Keratinocyte (primary cell): ENCODE results near the gene BLTP2. TPM values are rescaled to one million over a fixed set of nuclear protein-coding genes. Genes with fewer than 3 reads are reported as not detected.

ENCODE experiments used
- DNase-seq: peaks from one replicate; pipeline ENCODE4 v3.0.0-alpha.2; 2011; ENCODE audit warnings: low read depth, missing footprints, low spot score
- FAIRE-seq: peaks from 2 replicates; lab custom pipeline; 2011; peaks lifted over from hg19 to GRCh38; lab: Jason Lieb, UNC
- H2AFZ ChIP-seq: 2 replicates; pipeline ENCODE4 v1.6.0; 2012; ENCODE audit warnings: low read length, control low read depth, inconsistent platforms; ENCODE audit not compliant: control insufficient read depth
- H3K27ac ChIP-seq: 2 replicates; pipeline ENCODE4 v1.5.1; 2011; ENCODE audit warnings: low read length; ENCODE audit not compliant: control insufficient read depth, insufficient read depth
- H3K27me3 ChIP-seq: 3 replicates; pipeline ENCODE4 v1.6.0; 2011; ENCODE audit warnings: low read length; ENCODE audit not compliant: control insufficient read depth, insufficient read depth; ENCODE audit errors: extremely low read depth
- H3K36me3 ChIP-seq, 2 experiments: 2 replicates in 1 of 2; 3 replicates in 1 of 2; pipeline ENCODE4 v1.5.1; 2011; ENCODE audit warnings: low read length in 2 of 2, mild to moderate bottlenecking in 1 of 2; ENCODE audit not compliant: control insufficient read depth in 2 of 2, insufficient read depth in 2 of 2; ENCODE audit errors: extremely low read depth in 1 of 2
- H3K4me1 ChIP-seq: 3 replicates; pipeline ENCODE4 v1.5.1; 2011; ENCODE audit warnings: low read length; ENCODE audit not compliant: control insufficient read depth, insufficient read depth; ENCODE audit errors: extremely low read depth
- H3K4me2 ChIP-seq: 3 replicates; pipeline ENCODE4 v1.6.0; 2011; ENCODE audit warnings: low read depth, low read length; ENCODE audit not compliant: control insufficient read depth, insufficient read depth; ENCODE audit errors: extremely low read depth
- H3K4me3 ChIP-seq, 3 experiments: fragments of 200-600 bp in 1 of 3; sonication (generic) in 1 of 3; 2 replicates in 2 of 3; 3 replicates in 1 of 3; pipeline ENCODE4 v1.5.1; 2011 to 2016; ENCODE audit warnings: low read length in 3 of 3, mild to moderate bottlenecking in 3 of 3, control low read depth in 2 of 3, inconsistent platforms in 1 of 3, low read depth in 1 of 3, mixed read lengths in 1 of 3, mixed run types in 1 of 3, moderate library complexity in 1 of 3; ENCODE audit not compliant: control insufficient read depth in 2 of 3, insufficient read depth in 2 of 3; ENCODE audit errors: extremely low read depth in 1 of 3
- H3K79me2 ChIP-seq: 2 replicates; pipeline ENCODE4 v1.6.0; 2012; ENCODE audit warnings: low read length; ENCODE audit not compliant: control insufficient read depth, insufficient read depth
- H3K9ac ChIP-seq: 3 replicates; pipeline ENCODE4 v1.6.0; 2011; ENCODE audit warnings: low read length; ENCODE audit not compliant: control insufficient read depth, insufficient read depth; ENCODE audit errors: extremely low read depth
- H3K9me1 ChIP-seq: 3 replicates; pipeline ENCODE4 v1.6.0; 2011; ENCODE audit warnings: low read length; ENCODE audit not compliant: control insufficient read depth, insufficient read depth; ENCODE audit errors: extremely low read depth
- H3K9me3 ChIP-seq: 2 replicates; pipeline ENCODE4 v1.5.1; 2012; ENCODE audit warnings: low read depth, low read length; ENCODE audit not compliant: control insufficient read depth
- H4K20me1 ChIP-seq: 3 replicates; pipeline ENCODE4 v1.6.0; 2011; ENCODE audit warnings: low read length; ENCODE audit not compliant: control insufficient read depth, insufficient read depth; ENCODE audit errors: extremely low read depth
- CTCF ChIP-seq, 3 experiments: IDR thresholded peaks in 1 of 3; conservative IDR thresholded peaks in 1 of 3; optimal IDR thresholded peaks in 1 of 3; 2 replicates in 2 of 3; 3 replicates in 1 of 3; pipeline versions ENCODE3 to v1.5.1; 2011; ENCODE audit warnings: low read length in 3 of 3, mild to moderate bottlenecking in 3 of 3, moderate library complexity in 2 of 3, control low read depth in 1 of 3, inconsistent platforms in 1 of 3; ENCODE audit not compliant: insufficient read depth in 2 of 3; ENCODE audit errors: extremely low read depth in 1 of 3
- EZH2 ChIP-seq: IDR thresholded peaks from one replicate; pipeline ENCODE4 v1.6.1; 2012; ENCODE audit warnings: inconsistent platforms, mild to moderate bottlenecking, low read length, moderate library complexity
- dilution Hi-C: fragments of 300-500 bp; cut with MboI; formaldehyde crosslinking; loops from one replicate; pipeline ENCODE4 v1.7.0; 2020; ENCODE audit warnings: low sequenced_read_pairs; ENCODE audit not compliant: extremely low pct_ligation_motif_present
- polyA plus RNA-seq, 5 experiments: library from polyadenylated mRNA; depleted of rRNA in 3 of 5; stranded (reverse) in 3 of 5; stranded (forward) in 1 of 5; unstranded in 1 of 5; fragments of >200 nt; gene quantifications; 1 replicate in 1 of 5; 2 replicates in 3 of 5; 3 replicates in 1 of 5; pipeline versions ENCODE4 v1.2.1 to v1.2.3, GENCODE V29; 2011 to 2012; ENCODE audit warnings: missing spikeins in 2 of 5, low read depth in 1 of 5, low replicate concordance in 1 of 5

Gene BLTP2
- polyA plus RNA-seq, 1 donor (not counting 4 experiments of a cell fraction or from before 2014, with no cell fraction given): 98.2 TPM

GRCh38 chr17:28598389-28598788 lies 46.6 kb downstream of the BLTP2 start:
- Histone ChIP-seq H3K4me3 (peak overlapping the region; percentile 64 to 89 (median 89)), H3K9me1 (no peaks in the 10 kb centered on the region), H3K79me2 (peaks cover 6% of the 10 kb centered on the region), H3K27me3 (no peaks in the 10 kb centered on the region), H3K9ac (peak overlapping the region; percentile 93), H3K4me1 (peaks cover 18% of the 10 kb centered on the region), H4K20me1 (no peaks in the 10 kb centered on the region), H2AFZ (peak overlapping the region; percentile 86), H3K4me2 (peak overlapping the region; percentile 74), H3K9me3 (no peaks in the 10 kb centered on the region), H3K27ac (peak overlapping the region; percentile 95), H3K36me3 (peaks cover 0 to under 1% of the 10 kb centered on the region in 2 experiments)
- TF ChIP-seq CTCF (optimal IDR thresholded peaks at IDR 0.05 in 1 of 3, IDR thresholded peaks at IDR 0.05 in 1 of 3, conservative IDR thresholded peaks at IDR 0.05 in 1 of 3; ENCODE audit: extremely low read depth in 1 of 3, insufficient read depth in 2 of 3, low read length in 3 of 3) (no peak), EZH2 (no peak)
- DNase-seq (no peak), FAIRE-seq (no peak)
- dilution Hi-C loops: no loop called here

GRCh38 chr17:28597606-28598383 lies 47.2 kb downstream of the BLTP2 start:
- Histone ChIP-seq H3K9me1 (no peaks in the 10 kb centered on the region), H3K9ac (peak overlapping the region; percentile 93), H3K4me2 (peak overlapping the region; percentile 74), H3K27ac (peak overlapping the region; percentile 95), H4K20me1 (no peaks in the 10 kb centered on the region), H2AFZ (no peak overlapping the region), H3K4me1 (peaks cover 18% of the 10 kb centered on the region), H3K79me2 (peaks cover 6% of the 10 kb centered on the region), H3K4me3 (peak overlapping the region; percentile 64 to 89 (median 89)), H3K9me3 (no peaks in the 10 kb centered on the region), H3K36me3 (peaks cover 0 to 6% of the 10 kb centered on the region in 2 experiments), H3K27me3 (no peaks in the 10 kb centered on the region)
- TF ChIP-seq EZH2 (no peak), CTCF (optimal IDR thresholded peaks at IDR 0.05 in 1 of 3, IDR thresholded peaks at IDR 0.05 in 1 of 3, conservative IDR thresholded peaks at IDR 0.05 in 1 of 3; ENCODE audit: extremely low read depth in 1 of 3, insufficient read depth in 2 of 3, low read length in 3 of 3) (no peak)
- DNase-seq: no peak
- dilution Hi-C loops: no loop called here
- FAIRE-seq: no peak

Other genes starting within 250 kb of the BLTP2 start
- 1.7 to 1.9 TPM (median 1.9 TPM) in 3 replicates for gene SLC46A1, start 238.9 kb downstream of the BLTP2 start, polyA plus RNA-seq
- not detected in 3 replicates for gene SLC13A2, start 171.5 kb downstream of the BLTP2 start, polyA plus RNA-seq
- gene FOXN1, start 138.8 kb downstream of the BLTP2 start, polyA plus RNA-seq: 0.01 to 0.66 TPM (median 0.29 TPM) in 3 replicates
- gene UNC119, start 92.5 kb downstream of the BLTP2 start, polyA plus RNA-seq: 34.1 to 93.3 TPM (median 60.0 TPM) in 3 replicates
- 21.8 to 52.1 TPM (median 33.6 TPM) in 3 replicates for gene PIGS, start 73.6 kb downstream of the BLTP2 start, polyA plus RNA-seq
- 24.2 to 44.9 TPM (median 32.5 TPM) in 3 replicates for gene ALDOC, start 68.3 kb downstream of the BLTP2 start, polyA plus RNA-seq
- 6.2 to 21.1 TPM (median 16.6 TPM) in 3 replicates for gene SPAG5, start 46.1 kb downstream of the BLTP2 start, polyA plus RNA-seq
- 3.9 to 7.4 TPM (median 6.6 TPM) in 3 replicates for gene RSKR, start 31.0 kb downstream of the BLTP2 start, polyA plus RNA-seq
- 61.5 to 86.8 TPM (median 68.0 TPM) in 3 replicates for gene SDF2, start 16.7 kb upstream of the BLTP2 start, polyA plus RNA-seq
- 27.3 to 33.1 TPM (median 32.1 TPM) in 3 replicates for gene SUPT6H, start 17.0 kb upstream of the BLTP2 start, polyA plus RNA-seq
- 0.33 to 0.62 TPM (median 0.39 TPM) in 3 replicates for gene PROCA1, start 66.7 kb upstream of the BLTP2 start, polyA plus RNA-seq
- gene RAB34, start 72.7 kb upstream of the BLTP2 start, polyA plus RNA-seq: 115 to 180 TPM (median 134 TPM) in 3 replicates
- gene RPL23A, start 74.8 kb upstream of the BLTP2 start, polyA plus RNA-seq: 976 to 1,971 TPM (median 1,096 TPM) in 3 replicates
- 12.0 to 14.7 TPM (median 14.0 TPM) in 3 replicates for gene TLCD1, start 81.1 kb upstream of the BLTP2 start, polyA plus RNA-seq
- 4.1 to 6.2 TPM (median 4.3 TPM) in 3 replicates for gene NEK8, start 83.6 kb upstream of the BLTP2 start, polyA plus RNA-seq
- 57.3 to 69.4 TPM (median 60.5 TPM) in 3 replicates for gene TRAF4, start 98.9 kb upstream of the BLTP2 start, polyA plus RNA-seq
- gene FAM222B, start 197.6 kb upstream of the BLTP2 start, polyA plus RNA-seq: 5.1 to 25.3 TPM (median 6.5 TPM) in 3 replicates
- 46.5 to 63.3 TPM (median 60.6 TPM) in 3 replicates for gene ERAL1, start 209.9 kb upstream of the BLTP2 start, polyA plus RNA-seq